Measurements from ENCODE around the gene MOB3C.

MOB3C gene

DNA sequence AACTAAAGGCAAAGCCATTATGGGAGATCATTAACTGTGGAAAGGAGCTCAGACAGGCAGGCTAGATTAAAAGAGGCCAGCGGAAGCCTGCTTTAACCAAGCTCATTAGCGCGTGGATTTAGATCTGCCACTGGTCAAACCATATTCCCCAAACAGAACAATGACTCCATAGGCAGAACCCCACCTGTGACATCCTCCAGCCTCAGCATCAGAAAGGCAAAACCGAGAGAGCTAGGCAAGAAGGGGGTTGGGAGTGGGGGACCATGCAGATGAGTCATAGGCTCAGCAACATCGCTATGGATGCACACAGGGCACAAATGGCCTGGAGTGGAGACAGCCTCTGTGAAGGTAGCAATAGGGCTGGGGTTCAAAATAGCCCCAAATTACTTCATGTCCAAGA, 33.1 kb downstream of the MOB3C start:
- TF ChIP-seq, protein P1, sequence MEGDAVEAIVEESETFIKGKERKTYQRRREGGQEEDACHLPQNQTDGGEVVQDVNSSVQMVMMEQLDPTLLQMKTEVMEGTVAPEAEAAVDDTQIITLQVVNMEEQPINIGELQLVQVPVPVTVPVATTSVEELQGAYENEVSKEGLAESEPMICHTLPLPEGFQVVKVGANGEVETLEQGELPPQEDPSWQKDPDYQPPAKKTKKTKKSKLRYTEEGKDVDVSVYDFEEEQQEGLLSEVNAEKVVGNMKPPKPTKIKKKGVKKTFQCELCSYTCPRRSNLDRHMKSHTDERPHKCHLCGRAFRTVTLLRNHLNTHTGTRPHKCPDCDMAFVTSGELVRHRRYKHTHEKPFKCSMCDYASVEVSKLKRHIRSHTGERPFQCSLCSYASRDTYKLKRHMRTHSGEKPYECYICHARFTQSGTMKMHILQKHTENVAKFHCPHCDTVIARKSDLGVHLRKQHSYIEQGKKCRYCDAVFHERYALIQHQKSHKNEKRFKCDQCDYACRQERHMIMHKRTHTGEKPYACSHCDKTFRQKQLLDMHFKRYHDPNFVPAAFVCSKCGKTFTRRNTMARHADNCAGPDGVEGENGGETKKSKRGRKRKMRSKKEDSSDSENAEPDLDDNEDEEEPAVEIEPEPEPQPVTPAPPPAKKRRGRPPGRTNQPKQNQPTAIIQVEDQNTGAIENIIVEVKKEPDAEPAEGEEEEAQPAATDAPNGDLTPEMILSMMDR (conservative IDR thresholded peaks at IDR 0.05; ENCODE audit: low read depth, low read length): no peak
- H3K4me3 ChIP-seq (ENCODE audit: low read length): no peak overlapping the region
- DNase-seq (ENCODE audit: low read depth): no peak

DNA sequence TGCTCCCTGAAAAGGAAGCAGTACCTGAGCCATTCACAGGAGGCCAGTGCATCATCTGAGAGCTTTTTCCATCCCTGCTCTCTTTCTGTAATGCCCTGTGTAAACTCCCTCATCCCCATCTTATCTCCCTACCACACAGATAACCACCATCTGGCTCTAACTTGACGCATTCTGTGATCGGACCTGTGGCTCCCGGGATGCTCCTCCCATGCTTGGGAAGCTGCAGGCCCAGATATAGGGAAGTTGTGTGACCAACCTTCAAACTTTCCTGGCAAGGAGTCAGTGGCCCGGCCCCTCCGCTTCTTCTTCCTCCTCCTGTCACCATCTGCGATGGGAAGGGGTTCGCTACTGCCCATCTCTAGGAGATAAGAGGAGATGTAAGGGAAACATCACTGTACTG, 33.6 kb downstream of the MOB3C start:
- no peak for DNase-seq (ENCODE audit: low read depth)
- TF ChIP-seq, protein P1 (conservative IDR thresholded peaks at IDR 0.05; ENCODE audit: low read depth, low read length): no peak
- H3K4me3 ChIP-seq (ENCODE audit: low read length): no peak overlapping the region

DNA sequence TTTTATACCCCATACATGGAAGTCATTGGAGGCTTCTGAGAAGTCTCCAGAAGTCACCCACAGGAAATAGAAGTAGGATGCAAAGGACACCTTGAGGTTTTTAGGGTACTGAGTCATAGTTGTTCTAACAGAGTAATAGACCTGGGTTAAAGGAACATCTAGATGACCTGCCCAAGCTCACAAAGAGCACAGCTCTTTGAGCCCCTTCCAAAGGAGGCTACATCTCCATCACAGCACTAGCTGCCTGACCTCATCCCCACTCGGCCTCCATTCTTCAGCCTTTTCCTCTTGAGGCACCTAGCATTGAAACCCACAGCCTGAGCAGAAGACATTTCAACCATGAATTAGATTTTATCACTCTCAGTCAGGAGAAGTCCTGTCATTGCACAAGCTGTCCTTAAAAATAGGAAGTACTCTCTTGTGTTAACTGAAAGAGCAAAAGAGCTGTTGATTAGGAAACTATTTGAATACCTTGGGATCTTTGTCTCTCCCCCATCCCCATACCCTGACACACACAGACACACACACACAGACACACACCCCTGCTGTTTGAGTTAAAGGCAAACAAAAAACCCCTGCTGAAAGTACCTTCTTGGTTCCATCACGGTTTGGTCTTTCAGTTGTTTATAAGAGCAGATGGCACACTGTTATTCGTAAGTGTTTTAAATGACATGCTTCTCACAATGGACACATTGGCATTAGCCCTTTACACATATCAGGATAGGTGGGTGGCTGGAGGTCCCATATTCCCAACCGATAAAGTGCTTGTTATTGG, 34.7 kb downstream of the MOB3C start:
- TF ChIP-seq, protein P1 (conservative IDR thresholded peaks at IDR 0.05; ENCODE audit: low read depth, low read length): no peak
- DNase-seq (ENCODE audit: low read depth): no peak
- H3K4me3 ChIP-seq (ENCODE audit: low read length): no peak overlapping the region

DNA sequence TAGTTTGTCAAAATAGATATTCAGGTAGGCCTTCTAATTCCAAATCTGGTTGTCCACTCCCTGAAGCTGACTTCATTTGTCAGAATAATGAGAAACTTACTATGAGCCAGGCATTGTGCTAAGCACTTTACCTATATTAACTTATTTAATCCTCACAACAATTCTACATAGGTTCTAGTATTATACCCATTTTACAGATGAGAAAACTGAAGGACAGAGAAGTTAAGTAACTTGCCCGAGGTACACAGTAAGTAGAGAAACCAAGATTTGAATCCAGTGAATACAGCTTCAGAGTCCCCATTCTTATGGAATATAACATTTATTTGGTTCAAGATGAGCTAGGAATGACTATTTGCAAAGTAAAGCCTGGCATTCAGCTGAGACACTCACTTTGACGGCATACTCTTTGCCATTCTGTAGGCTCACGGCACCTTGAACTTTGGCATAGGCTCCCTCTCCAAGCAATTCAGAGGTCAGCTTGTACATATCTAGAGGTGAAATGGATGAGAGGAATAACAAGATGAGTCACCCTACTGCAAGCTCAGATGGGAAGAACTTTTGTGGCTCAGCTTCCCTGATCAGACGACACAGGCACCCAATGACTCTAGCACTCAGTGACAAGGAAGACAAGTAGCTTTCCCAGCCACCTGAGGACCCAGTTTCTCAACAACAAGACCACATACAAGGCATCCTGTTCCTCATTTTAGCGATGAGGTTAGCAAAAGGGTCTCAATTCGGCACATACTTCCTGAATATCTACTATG, 36.3 kb downstream of the MOB3C start:
- H3K4me3 ChIP-seq (ENCODE audit: low read length): no peak overlapping the region
- DNase-seq (ENCODE audit: low read depth): no peak
- TF ChIP-seq, protein P1 (conservative IDR thresholded peaks at IDR 0.05; ENCODE audit: low read depth, low read length): no peak

DNA sequence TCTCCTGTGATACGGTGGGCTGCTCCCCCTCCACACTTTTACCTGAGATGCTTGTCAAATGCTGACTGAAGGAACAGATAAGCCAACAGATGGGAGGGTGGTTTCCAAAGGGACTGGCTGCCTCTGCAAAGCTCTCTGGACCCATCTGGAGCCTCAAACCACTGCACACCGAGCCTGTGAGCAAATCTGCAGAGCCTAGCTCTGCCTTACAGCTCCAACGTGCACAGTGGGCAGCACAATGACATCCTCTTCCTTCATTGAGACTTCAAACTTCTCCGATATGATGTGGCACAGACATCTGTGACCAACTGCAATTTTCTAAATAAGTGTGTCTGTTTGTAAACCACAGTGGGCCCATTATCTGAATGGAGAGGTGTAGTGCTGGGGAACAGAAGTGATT, 38.9 kb downstream of the MOB3C start:
- no peak for DNase-seq (ENCODE audit: low read depth)
- TF ChIP-seq, protein P1 (conservative IDR thresholded peaks at IDR 0.05; ENCODE audit: low read depth, low read length): no peak
- no peak overlapping the region for H3K4me3 ChIP-seq (ENCODE audit: low read length)

DNA sequence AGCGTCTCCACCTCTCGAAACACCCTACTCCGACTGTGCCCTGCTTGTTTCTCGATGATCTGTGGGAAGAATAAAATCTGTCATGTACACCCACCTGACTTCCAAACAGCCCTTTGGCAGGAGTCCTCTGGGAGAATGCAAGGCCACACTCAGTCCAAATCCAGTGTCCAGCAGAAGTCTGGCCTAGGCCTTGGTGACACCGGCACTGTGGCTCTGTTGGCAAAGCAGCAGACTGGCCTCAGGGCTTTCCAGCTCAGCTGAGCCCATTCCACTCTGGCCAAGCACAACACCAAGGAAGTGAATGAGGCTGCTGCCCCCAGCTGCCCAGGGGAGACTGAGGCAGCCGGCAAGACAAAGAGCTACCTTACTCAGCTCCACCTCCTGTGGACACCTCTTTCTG, 40.0 kb downstream of the MOB3C start:
- no peak overlapping the region for H3K4me3 ChIP-seq (ENCODE audit: low read length)
- TF ChIP-seq, protein P1 (conservative IDR thresholded peaks at IDR 0.05; ENCODE audit: low read depth, low read length): no peak
- DNase-seq (ENCODE audit: low read depth): no peak

DNA sequence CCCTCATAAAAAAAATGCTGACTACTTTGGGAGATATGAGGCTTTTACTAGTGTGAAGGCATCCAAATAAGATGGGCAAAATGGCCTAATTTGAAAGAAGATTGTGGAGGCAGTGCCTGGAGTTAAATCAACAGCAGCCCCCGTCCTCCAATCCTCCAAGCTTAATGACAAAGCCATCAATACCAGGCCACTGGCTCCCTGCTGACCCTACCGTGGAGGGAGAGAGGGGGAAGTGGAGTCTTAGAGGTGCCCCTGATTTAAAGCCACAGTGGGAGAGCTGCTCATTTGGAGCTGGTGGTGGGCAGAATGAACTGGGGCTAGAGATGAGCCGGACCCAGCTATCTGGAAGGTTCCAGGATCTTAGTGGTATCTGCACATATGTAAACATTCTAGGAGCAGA, 40.8 kb downstream of the MOB3C start:
- TF ChIP-seq, protein P1 (conservative IDR thresholded peaks at IDR 0.05; ENCODE audit: low read depth, low read length): no peak
- no peak overlapping the region for H3K4me3 ChIP-seq (ENCODE audit: low read length)

More for the DNA sequence above, 40.8 kb downstream of the MOB3C start:
- DNase-seq (ENCODE audit: low read depth): no peak

Measured in retinal pigment epithelial cell (primary cell).